ENCODE measurements around the gene AGRP.

DNA sequence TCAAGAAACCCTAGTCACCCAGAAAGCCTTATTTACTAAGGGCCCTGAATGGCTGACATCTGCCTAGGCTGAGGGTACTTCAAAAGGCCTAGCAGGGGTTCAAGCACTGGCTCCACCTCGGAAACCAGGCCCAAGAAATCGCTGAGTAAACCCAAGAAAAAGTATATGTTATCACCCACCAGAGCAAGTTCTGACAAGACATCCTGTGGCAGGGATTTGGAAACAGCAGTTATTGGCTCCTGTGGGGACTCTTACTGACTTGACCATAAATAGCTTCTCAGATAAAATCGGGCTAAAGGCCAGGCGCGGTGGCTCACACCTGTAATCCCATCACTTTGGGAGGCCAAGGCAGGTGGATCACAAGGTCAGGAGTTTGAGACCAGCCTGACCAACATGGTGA lies 14.6 kb downstream of the AGRP start:
- TF ChIP-seq, protein P1, sequence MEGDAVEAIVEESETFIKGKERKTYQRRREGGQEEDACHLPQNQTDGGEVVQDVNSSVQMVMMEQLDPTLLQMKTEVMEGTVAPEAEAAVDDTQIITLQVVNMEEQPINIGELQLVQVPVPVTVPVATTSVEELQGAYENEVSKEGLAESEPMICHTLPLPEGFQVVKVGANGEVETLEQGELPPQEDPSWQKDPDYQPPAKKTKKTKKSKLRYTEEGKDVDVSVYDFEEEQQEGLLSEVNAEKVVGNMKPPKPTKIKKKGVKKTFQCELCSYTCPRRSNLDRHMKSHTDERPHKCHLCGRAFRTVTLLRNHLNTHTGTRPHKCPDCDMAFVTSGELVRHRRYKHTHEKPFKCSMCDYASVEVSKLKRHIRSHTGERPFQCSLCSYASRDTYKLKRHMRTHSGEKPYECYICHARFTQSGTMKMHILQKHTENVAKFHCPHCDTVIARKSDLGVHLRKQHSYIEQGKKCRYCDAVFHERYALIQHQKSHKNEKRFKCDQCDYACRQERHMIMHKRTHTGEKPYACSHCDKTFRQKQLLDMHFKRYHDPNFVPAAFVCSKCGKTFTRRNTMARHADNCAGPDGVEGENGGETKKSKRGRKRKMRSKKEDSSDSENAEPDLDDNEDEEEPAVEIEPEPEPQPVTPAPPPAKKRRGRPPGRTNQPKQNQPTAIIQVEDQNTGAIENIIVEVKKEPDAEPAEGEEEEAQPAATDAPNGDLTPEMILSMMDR (IDR thresholded peaks at IDR 0.05; ENCODE audit: insufficient read depth, low read length): no peak
- no peak for TF ChIP-seq GABPA (IDR thresholded peaks at IDR 0.05; ENCODE audit: low read depth)
